GM13976 (cell line): ENCODE results near the gene B3GALT4.

Experiments
- DNase-seq: peaks from one replicate; pipeline ENCODE4 v3.0.0; 2012; ENCODE audit warnings: low spot score
- in situ Hi-C: fragments of 300-500 bp; cut with MboI; formaldehyde crosslinking; loops from one replicate; pipeline ENCODE4 v1.12.0; 2022; ENCODE audit warnings: low sequenced_read_pairs, mixed read lengths, inconsistent platforms; ENCODE audit not compliant: unreplicated experiment
- TF ChIP-seq, protein P1 (sequence below): IDR thresholded peaks from 2 replicates; pipeline ENCODE4 v1.5.1; 2012; ENCODE audit warnings: borderline replicate concordance, mild to moderate bottlenecking; ENCODE audit not compliant: insufficient read depth; ENCODE audit errors: extremely low read depth, missing control alignments, control extremely low read depth

B3GALT4 gene

DNA sequence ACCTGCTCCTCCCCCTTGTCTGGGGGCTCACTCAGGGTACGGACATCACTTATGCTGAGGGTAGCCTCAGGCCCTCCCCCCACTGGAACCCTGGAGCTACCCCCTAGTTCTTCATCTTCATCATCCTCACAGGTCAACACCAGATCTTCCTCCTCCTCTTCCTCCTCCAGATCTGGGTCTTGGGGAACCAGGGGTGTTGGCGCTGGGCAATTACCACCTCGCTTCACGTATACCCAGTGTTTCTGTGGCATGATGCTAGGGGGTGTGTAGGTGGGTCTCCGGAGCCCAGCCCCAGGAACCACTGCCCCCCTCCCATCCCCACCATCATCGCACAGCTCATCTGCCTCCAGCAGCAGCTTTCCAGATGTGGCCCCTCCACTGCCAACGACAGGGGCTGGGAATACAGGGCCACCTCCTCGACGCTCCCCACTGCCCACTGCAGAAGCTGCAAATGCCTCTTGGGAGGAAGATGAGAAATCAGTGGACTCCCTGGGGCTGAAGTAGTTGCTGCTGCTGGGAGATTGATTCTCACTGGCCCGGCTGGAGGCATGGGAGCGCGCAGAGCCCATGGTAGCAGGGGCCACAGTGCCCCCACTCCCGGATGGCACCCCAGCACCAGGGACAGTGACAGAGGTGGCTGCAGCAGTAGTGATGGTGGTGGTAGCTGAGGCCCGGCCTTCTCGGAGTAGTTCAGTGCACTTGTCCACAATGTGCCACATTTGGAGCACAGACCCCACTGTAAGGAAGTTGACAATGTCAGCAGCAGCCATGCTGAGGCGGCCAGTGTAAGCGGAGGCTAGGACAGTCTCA, 39.1 kb downstream of the B3GALT4 start:
- no peak for DNase-seq
- TF ChIP-seq, protein P1, sequence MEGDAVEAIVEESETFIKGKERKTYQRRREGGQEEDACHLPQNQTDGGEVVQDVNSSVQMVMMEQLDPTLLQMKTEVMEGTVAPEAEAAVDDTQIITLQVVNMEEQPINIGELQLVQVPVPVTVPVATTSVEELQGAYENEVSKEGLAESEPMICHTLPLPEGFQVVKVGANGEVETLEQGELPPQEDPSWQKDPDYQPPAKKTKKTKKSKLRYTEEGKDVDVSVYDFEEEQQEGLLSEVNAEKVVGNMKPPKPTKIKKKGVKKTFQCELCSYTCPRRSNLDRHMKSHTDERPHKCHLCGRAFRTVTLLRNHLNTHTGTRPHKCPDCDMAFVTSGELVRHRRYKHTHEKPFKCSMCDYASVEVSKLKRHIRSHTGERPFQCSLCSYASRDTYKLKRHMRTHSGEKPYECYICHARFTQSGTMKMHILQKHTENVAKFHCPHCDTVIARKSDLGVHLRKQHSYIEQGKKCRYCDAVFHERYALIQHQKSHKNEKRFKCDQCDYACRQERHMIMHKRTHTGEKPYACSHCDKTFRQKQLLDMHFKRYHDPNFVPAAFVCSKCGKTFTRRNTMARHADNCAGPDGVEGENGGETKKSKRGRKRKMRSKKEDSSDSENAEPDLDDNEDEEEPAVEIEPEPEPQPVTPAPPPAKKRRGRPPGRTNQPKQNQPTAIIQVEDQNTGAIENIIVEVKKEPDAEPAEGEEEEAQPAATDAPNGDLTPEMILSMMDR = no peak
- in situ Hi-C loops = no loop called here

DNA sequence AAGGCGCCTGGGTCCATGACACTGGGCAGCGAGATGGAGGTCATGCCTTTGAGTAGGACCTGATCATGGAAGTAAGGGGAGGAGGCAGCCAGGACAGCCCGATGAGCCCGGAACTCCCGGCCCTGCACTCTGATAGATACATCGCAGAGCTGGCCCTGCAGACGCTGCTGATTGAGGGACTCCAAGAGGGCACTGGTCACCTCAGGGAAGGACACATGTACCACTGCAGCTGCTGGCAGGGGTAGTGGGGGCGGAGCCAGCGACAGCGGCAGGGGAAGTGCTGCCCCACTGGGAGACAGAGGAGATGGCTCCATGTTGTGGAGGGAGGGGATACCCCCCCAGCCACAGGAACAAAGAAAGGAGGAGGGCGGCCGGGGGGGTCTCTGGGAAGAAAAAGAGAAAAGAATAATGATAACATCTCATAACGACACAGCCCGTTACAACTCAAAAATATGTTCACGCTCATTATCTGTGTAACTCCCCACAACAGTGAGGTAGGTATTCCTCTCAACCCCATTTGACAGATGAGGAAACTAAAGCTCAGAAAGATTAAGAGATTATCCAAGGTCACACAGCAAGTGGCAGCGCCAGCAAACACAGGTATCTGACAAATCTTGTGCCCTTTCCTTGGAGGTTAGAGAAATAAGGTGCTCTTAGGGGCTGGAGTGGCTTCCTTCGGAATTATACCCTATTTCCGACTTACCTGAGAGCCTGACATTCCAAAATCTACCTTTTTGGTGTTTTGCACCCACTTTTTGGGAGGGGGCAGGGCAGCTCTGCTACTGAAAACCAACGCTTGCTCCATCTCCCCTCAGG, 39.9 kb downstream of the B3GALT4 start:
- TF ChIP-seq, protein P1 = no peak
- DNase-seq = no peak
- in situ Hi-C loops = no loop called here

DNA sequence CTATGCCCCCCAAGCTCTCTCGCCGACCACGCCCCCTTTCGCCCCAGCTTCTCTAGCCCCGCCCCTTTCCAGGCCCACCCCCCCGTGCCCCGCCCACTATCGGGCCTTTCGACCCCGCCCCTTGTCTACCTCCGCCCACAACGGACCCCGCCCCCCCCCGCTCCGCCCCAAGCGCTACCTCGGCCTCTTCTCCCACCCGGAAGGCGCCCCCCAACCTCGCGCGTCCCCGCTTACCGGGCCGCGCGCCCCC, 40.4 kb downstream of the B3GALT4 start:
- in situ Hi-C loops = no loop called here
- TF ChIP-seq, protein P1 = no peak
- DNase-seq = no peak

DNA sequence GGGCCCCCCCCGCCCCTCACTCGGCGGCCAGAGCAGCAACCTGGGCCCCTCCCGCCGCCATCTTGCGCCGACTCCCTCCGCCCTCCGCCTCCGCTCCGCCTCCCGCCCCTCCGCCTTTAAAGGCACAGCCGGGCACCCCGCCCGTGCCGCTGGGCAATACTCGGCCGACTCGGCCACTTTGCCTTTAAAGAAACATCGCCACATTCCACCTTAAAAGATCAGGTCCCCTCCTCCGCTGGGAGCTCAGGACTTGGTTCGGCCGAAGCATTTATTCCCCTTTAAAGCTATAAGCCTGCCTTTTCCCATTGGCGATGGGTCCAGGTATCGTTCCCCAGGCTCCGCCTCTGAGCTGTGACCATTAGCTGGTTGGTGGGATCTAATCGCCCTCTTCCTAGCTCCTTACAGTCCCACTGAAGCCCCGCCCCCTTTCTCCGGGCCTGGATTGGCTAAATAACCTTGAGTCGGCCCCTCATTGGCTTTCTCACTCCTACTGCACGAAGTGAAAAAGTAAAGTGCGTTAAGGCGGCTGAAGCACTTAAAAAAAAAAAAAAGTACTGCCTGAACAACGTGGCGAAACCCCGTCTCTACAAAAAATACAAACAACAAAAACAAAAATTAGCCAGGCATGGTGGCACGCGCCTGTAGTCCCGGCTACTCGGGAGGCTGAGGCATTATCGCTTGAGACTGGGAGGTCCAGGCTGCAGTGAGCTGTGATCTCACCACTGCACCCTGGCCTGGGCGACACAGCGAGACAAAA, 40.9 kb downstream of the B3GALT4 start, which contains the start of gene ZBTB22:
Gene ZBTB22 (minus strand): TSS at position 76 of the 757 bp plus-strand sequence. CDS start 828 bp downstream, outside the sequence.
- in situ Hi-C loops = no loop called here
- peak; percentile 90 for DNase-seq
- TF ChIP-seq, protein P1 = no peak

DNA sequence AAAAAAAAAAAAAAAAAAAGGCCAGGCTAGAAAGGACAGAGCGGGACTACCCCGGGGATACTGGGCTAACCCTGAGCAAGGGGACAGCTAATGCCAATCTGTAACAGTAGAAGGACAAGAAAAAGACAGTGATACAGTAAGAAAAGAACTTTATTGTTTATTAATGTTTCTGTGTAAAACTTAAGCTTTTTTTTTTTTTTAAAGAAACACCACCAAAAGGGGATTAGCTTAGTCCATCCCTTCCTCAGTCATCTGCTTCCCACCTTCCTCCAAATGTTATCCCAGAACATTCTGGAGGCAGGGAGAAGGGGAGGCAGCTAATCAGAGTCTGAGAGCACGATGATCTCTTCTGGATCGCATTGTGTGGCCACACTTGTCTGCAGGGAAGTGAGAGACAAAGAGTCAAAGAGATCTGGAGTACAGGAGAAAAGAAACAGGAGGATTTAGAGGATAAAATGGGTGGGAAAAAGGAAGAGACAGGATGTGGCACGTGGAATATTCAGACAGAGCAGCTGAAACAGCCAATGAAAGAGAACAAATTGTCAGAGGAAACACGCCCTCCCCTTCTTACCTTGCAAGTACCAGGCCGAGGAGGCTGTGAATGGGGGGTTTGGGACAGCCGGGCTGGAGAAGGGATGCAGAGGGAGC, 41.6 kb downstream of the B3GALT4 start:
- TF ChIP-seq, protein P1 = no peak
- in situ Hi-C loops = no loop called here
- DNase-seq = no peak

DNA sequence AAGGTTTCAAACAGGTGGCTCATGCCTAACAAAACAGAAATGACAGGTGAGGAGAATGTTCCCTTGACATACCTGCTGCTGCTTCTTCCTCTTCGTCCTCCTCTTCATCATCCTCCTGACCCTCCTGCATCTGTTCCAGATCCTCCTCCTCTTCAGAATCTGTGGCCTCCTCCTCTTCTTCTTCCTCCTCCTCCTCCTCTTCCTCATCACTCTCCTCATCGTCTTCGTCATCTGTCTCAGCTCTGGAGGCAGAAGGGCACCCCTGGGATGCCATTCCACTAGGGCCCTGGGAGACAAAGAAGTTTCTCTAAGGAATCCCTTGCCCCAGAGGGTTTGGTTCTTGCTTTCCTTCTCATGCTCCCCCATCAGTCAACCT, 43.0 kb downstream of the B3GALT4 start:
- DNase-seq = no peak
- in situ Hi-C loops = no loop called here

More for the DNA sequence above, 43.0 kb downstream of the B3GALT4 start:
- TF ChIP-seq, protein P1 = no peak
